Activated CD8-positive, alpha-beta memory T cell treated with anti-CD3 and anti-CD28 coated beads, Interleukin-2, amount 50 U/mL, for 24 hours (primary cell): Measurements from ENCODE around the gene HLCS.

ENCODE experiments used
- DNase-seq: peaks from one replicate; pipeline ENCODE4 v3.0.0-alpha.2; 2020; ENCODE audit errors: extremely low read depth

The HLCS gene

GRCh38 chr21:36883532-36884486, 82.7 kb downstream of the HLCS start:
- no peak for DNase-seq

- DNase-seq, result no peak
Measured at GRCh38 chr21:36882776-36883175, 83.7 kb downstream of the HLCS start.

- DNase-seq, result no peak
Measured at GRCh38 chr21:36881228-36881627, 85.2 kb downstream of the HLCS start.

GRCh38 chr21:36879827-36880226, 86.6 kb downstream of the HLCS start:
- DNase-seq, result no peak

GRCh38 chr21:36877741-36878140, 88.7 kb downstream of the HLCS start:
- no peak for DNase-seq

- DNase-seq, result no peak
Measured at GRCh38 chr21:36874665-36875064, 91.8 kb downstream of the HLCS start.

- DNase-seq, result no peak
Measured at GRCh38 chr21:36873513-36873912, 93.0 kb downstream of the HLCS start.

GRCh38 chr21:36867291-36867905, 99.1 kb downstream of the HLCS start:
- DNase-seq, result no peak

- DNase-seq, result no peak
Measured at GRCh38 chr21:36866419-36866818, 100.0 kb downstream of the HLCS start.

GRCh38 chr21:36864974-36865373, 101.5 kb downstream of the HLCS start:
- DNase-seq, result no peak

- DNase-seq, result no peak
Measured at GRCh38 chr21:36863260-36863659, 103.2 kb downstream of the HLCS start.

GRCh38 chr21:36861595-36862323, 104.7 kb downstream of the HLCS start:
- DNase-seq, result no peak

GRCh38 chr21:36860736-36861594, 105.5 kb downstream of the HLCS start:
- DNase-seq, result no peak

GRCh38 chr21:36859744-36860501, 106.5 kb downstream of the HLCS start:
- DNase-seq, result no peak

GRCh38 chr21:36858320-36858957, 108.0 kb downstream of the HLCS start:
- DNase-seq, result no peak

GRCh38 chr21:36856643-36857042, 109.8 kb downstream of the HLCS start:
- no peak for DNase-seq

- DNase-seq, result no peak
Measured at GRCh38 chr21:36854391-36854790, 112.1 kb downstream of the HLCS start.

- DNase-seq, result no peak
Measured at GRCh38 chr21:36852864-36853263, 113.6 kb downstream of the HLCS start.

GRCh38 chr21:36852293-36852692, 114.2 kb downstream of the HLCS start:
- DNase-seq, result no peak

GRCh38 chr21:36851121-36851520, 115.3 kb downstream of the HLCS start:
- DNase-seq, result no peak
